Panc1 (cell line): ENCODE data around the gene DDX28. TPM values are rescaled to one million over a fixed set of nuclear protein-coding genes. Genes with fewer than 3 reads are reported as not detected.

Experiments used
- ATAC-seq: fragments of 200-7000 bp; cut with Tn5 transposase; 2 replicates; pipeline ENCODE4 v1.9.1; 2020; ENCODE audit warnings: mild to moderate bottlenecking, moderate library complexity
- BruUV-seq: library from RNA; stranded (reverse); fragments of 400-500 nt; replicated peaks from 2 replicates; lab custom pipeline; 2021; lab: Mats Ljungman, UMichigan
- CTCF ChIA-PET: fragments of 300-600 bp; sonication (Branson Sonifier 250); formaldehyde crosslinking; loops from one replicate; lab custom pipeline; 2022; ENCODE audit warnings: antibody characterized with exemption; lab: Charles Lee
- POLR2A ChIA-PET: fragments of 300-600 bp; sonication (Branson Sonifier 250); formaldehyde crosslinking; loops from one replicate; lab custom pipeline; 2022; ENCODE audit warnings: antibody characterized with exemption; lab: Charles Lee
- DNase-seq: peaks from one replicate; pipeline ENCODE4 v3.0.0-alpha.2; 2010; ENCODE audit warnings: low read depth, low spot score
- H3K27ac ChIP-seq: 2 replicates; pipeline ENCODE4 v1.5.1; 2011; ENCODE audit warnings: mild to moderate bottlenecking, low read length, inconsistent platforms
- H3K27me3 ChIP-seq: fragments of 200-500 bp; sonication (Bioruptor generic); 2 replicates; pipeline ENCODE4 v1.6.0; 2014; ENCODE audit warnings: low read length, inconsistent platforms; ENCODE audit not compliant: control insufficient read depth, insufficient read depth
- H3K36me3 ChIP-seq: fragments of 200-500 bp; sonication (Bioruptor generic); 2 replicates; pipeline ENCODE4 v1.5.1; 2014; ENCODE audit warnings: inconsistent platforms, mild to moderate bottlenecking, low read length, moderate library complexity; ENCODE audit not compliant: control insufficient read depth, insufficient read depth
- H3K4me1 ChIP-seq: 2 replicates; pipeline ENCODE4 v1.5.1; 2011; ENCODE audit warnings: inconsistent platforms, mild to moderate bottlenecking, low read length, moderate library complexity; ENCODE audit not compliant: control insufficient read depth, insufficient read depth
- H3K4me3 ChIP-seq, 2 experiments: 2 replicates each; pipeline ENCODE4 v1.5.1; 2011 to 2012; ENCODE audit warnings: low read depth in 2 of 2, low read length in 2 of 2, mild to moderate bottlenecking in 2 of 2, inconsistent platforms in 1 of 2, moderate library complexity in 1 of 2
- H3K9me3 ChIP-seq: fragments of 200-500 bp; sonication (Bioruptor generic); 2 replicates; pipeline ENCODE4 v1.5.1; 2014; ENCODE audit warnings: low read depth, mild to moderate bottlenecking, inconsistent platforms, low read length, moderate library complexity; ENCODE audit not compliant: control insufficient read depth, insufficient read depth
- CTCF ChIP-seq: fragments of 450-650 bp; IDR thresholded peaks from 2 replicates; pipeline ENCODE4 v1.5.1; 2017; ENCODE audit warnings: mild to moderate bottlenecking
- POLR2AphosphoS5 ChIP-seq: IDR thresholded peaks from 2 replicates; pipeline ENCODE4 v1.6.1; 2012; ENCODE audit warnings: mild to moderate bottlenecking, low read depth, low read length, moderate library complexity
- REST ChIP-seq, 2 experiments: IDR thresholded peaks; 2 replicates each; pipeline ENCODE4 v1.6.1; 2011 to 2012; ENCODE audit warnings: low read depth in 2 of 2, control low read depth in 1 of 2, low read length in 1 of 2, mild to moderate bottlenecking in 1 of 2, moderate library complexity in 1 of 2; ENCODE audit not compliant: insufficient read depth in 1 of 2
- SIN3A ChIP-seq: IDR thresholded peaks from 2 replicates; pipeline ENCODE4 v1.6.1; 2012; ENCODE audit warnings: low read depth, mild to moderate bottlenecking, low read length, moderate library complexity, borderline replicate concordance; ENCODE audit not compliant: insufficient read depth
- TCF7L2 ChIP-seq: IDR thresholded peaks from 2 replicates; pipeline ENCODE4 v1.6.1; 2011; ENCODE audit warnings: mild to moderate bottlenecking, low read depth, low read length, inconsistent platforms
- in situ Hi-C: cut with HindIII; loops from 2 replicates; pipeline ENCODE4 v1.10.0; 2016; ENCODE audit warnings: low sequenced_read_pairs, low pct_unique_long_range_greater_than_20kb
- intact Hi-C: fragments of 100-400 bp; cut with micrococcal nuclease; formaldehyde crosslinking; loops from one replicate; pipeline ENCODE4 v1.10.0; 2022; ENCODE audit not compliant: unreplicated experiment
- total RNA-seq: library from RNA; stranded (reverse); gene quantifications from one replicate; pipeline ENCODE4 v1.2.1, GENCODE V29; 2021; ENCODE audit not compliant: unreplicated experiment

DDX28 gene
- total RNA-seq, 1 experiment from 2014 or later = 8.4 TPM

GRCh38 chr16:68068926-68069325 lies 45.9 kb upstream of the DDX28 start:
- H3K4me1 ChIP-seq = no peaks in the 10 kb centered on the region
- POLR2A ChIA-PET = no interaction called here
- CTCF ChIA-PET = no interaction called here
- intact Hi-C loops (no loop called here), in situ Hi-C loops (no loop called here)
- no peak for TF ChIP-seq TCF7L2
- no peak for TF ChIP-seq REST (IDR thresholded peaks at IDR 0.05; ENCODE audit: insufficient read depth in 1 of 2, low read depth in 2 of 2, low read length in 1 of 2)
- TF ChIP-seq CTCF = no peak
- no peak for TF ChIP-seq POLR2AphosphoS5
- no peak for TF ChIP-seq SIN3A
- no peaks in the 10 kb centered on the region for H3K36me3 ChIP-seq
- no peak overlapping the region for H3K27ac ChIP-seq
- H3K9me3 ChIP-seq = no peaks in the 10 kb centered on the region
- no peaks in the 10 kb centered on the region for H3K27me3 ChIP-seq
- no TSS peak for BruUV-seq
- DNase-seq (no peak), ATAC-seq (no peak)
- no peak overlapping the region for H3K4me3 ChIP-seq

GRCh38 chr16:68066763-68067162 lies 43.7 kb upstream of the DDX28 start:
- H3K4me3 ChIP-seq = no peak overlapping the region
- no peaks in the 10 kb centered on the region for H3K4me1 ChIP-seq
- no peak for TF ChIP-seq POLR2AphosphoS5
- ChIA-PET POLR2A (no interaction called here), CTCF (no interaction called here)
- in situ Hi-C loops (no loop called here), intact Hi-C loops (no loop called here)
- H3K9me3 ChIP-seq = no peaks in the 10 kb centered on the region
- H3K27ac ChIP-seq = no peak overlapping the region
- ATAC-seq = no peak
- BruUV-seq = no TSS peak
- H3K36me3 ChIP-seq = no peaks in the 10 kb centered on the region
- no peaks in the 10 kb centered on the region for H3K27me3 ChIP-seq
- DNase-seq = no peak

GRCh38 chr16:68065716-68066305 lies 42.8 kb upstream of the DDX28 start:
- no peaks in the 10 kb centered on the region for H3K36me3 ChIP-seq
- no peak overlapping the region for H3K27ac ChIP-seq
- no peaks in the 10 kb centered on the region for H3K27me3 ChIP-seq
- BruUV-seq = no TSS peak
- intact Hi-C loops = no loop called here
- no peak for ATAC-seq
- in situ Hi-C loops = no loop called here
- no peaks in the 10 kb centered on the region for H3K9me3 ChIP-seq
- POLR2A ChIA-PET = interaction anchor here (0.6 to 0.7 kb wide), 2 partner anchors 173 to 544 kb away, joined by 4 to 8 read pairs; no protein-coding TSS in a partner anchor
- H3K4me1 ChIP-seq = no peaks in the 10 kb centered on the region
- DNase-seq = no peak
- H3K4me3 ChIP-seq = no peak overlapping the region
- CTCF ChIA-PET = interaction anchor here (0.6 kb wide), 2 partner anchors 58 to 913 kb away, joined by 4 read pairs; no protein-coding TSS in a partner anchor
- TF ChIP-seq TCF7L2 (no peak), SIN3A (no peak), POLR2AphosphoS5 (no peak), REST (IDR thresholded peaks at IDR 0.05; ENCODE audit: insufficient read depth in 1 of 2, low read depth in 2 of 2, low read length in 1 of 2) (no peak), CTCF (no peak)
